Vagina (tissue), 2 donors: ENCODE data around the gene GCNT1.
"Not testable (repeated sequence)": the region's sequence is repeated elsewhere in the genome, so short reads cannot be mapped to it uniquely, and the experiment has no call there.

Experiments
- CTCF ChIP-seq, 3 experiments: fragments of 450-650 bp in 2 of 3; fragments of 200-600 bp in 1 of 3; sonication (generic) in 1 of 3; IDR thresholded peaks; one replicate each; pipeline ENCODE4 v1.5.1; 2017 to 2019; ENCODE audit warnings: antibody characterized with exemption in 3 of 3, mild to moderate bottlenecking in 2 of 3, moderate library complexity in 2 of 3
- POLR2A ChIP-seq, 2 donors: fragments of 450-650 bp; IDR thresholded peaks; one replicate each; pipeline ENCODE4 v1.6.1; 2017; ENCODE audit warnings: antibody characterized with exemption in 2 of 2, mild to moderate bottlenecking in 2 of 2, moderate library complexity in 2 of 2
- POLR2AphosphoS5 ChIP-seq, 2 donors: sonication (generic); formaldehyde crosslinking; IDR thresholded peaks; one replicate each; pipeline ENCODE4 v1.9.0; 2017; ENCODE audit warnings: antibody characterized with exemption in 2 of 2, mild to moderate bottlenecking in 2 of 2, low read depth in 1 of 2; ENCODE audit not compliant: insufficient read depth in 1 of 2

GRCh38 chr9:76479337-76479736 is 20.4 kb downstream of the GCNT1 start:
- TF ChIP-seq POLR2A (IDR thresholded peaks at IDR 0.05); CTCF (IDR thresholded peaks at IDR 0.05); POLR2AphosphoS5 (IDR thresholded peaks at IDR 0.05; ENCODE audit: insufficient read depth in 1 of 2, low read depth in 1 of 2): not testable (repeated sequence)
